Prostate gland (tissue), 2 donors: ENCODE measurements around the gene NRXN3.

Experiments used
- POLR2A ChIP-seq: fragments of 450-650 bp; IDR thresholded peaks from one replicate; pipeline ENCODE4 v1.6.1; 2016; ENCODE audit warnings: antibody characterized with exemption, mild to moderate bottlenecking
- POLR2AphosphoS5 ChIP-seq: sonication (generic); formaldehyde crosslinking; IDR thresholded peaks from one replicate; pipeline ENCODE4 v1.6.1; 2017; ENCODE audit warnings: antibody characterized with exemption
- TF ChIP-seq, protein P1 (sequence below), 4 experiments: fragments of 200-600 bp in 2 of 4; fragments of 450-650 bp in 2 of 4; sonication (generic) in 2 of 4; IDR thresholded peaks; 1 replicate in 3 of 4; 2 replicates in 1 of 4; pipeline ENCODE4 v1.5.1; 2016 to 2019; ENCODE audit warnings: antibody characterized with exemption in 4 of 4, mild to moderate bottlenecking in 2 of 4, moderate library complexity in 2 of 4

DNA sequence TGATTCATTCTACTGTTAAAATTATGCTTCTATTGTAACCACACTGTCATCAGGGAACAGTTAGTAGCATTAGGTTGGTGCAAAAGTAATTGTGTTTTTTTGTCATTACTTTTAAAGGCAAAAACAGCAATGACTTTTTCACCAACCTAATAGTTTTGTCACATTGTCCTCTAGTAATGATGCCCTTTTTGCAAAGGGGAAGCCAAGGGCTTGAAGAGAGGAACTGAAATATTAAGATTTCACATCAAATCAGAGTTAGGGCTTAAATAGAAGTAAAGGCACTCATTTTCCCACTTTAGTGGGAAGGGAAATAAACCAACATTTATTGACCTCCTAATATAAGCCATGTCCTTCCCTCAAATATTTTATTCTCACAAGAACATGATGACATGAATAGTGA is 273.7 kb downstream of the NRXN3 start:
- TF ChIP-seq, protein P1, sequence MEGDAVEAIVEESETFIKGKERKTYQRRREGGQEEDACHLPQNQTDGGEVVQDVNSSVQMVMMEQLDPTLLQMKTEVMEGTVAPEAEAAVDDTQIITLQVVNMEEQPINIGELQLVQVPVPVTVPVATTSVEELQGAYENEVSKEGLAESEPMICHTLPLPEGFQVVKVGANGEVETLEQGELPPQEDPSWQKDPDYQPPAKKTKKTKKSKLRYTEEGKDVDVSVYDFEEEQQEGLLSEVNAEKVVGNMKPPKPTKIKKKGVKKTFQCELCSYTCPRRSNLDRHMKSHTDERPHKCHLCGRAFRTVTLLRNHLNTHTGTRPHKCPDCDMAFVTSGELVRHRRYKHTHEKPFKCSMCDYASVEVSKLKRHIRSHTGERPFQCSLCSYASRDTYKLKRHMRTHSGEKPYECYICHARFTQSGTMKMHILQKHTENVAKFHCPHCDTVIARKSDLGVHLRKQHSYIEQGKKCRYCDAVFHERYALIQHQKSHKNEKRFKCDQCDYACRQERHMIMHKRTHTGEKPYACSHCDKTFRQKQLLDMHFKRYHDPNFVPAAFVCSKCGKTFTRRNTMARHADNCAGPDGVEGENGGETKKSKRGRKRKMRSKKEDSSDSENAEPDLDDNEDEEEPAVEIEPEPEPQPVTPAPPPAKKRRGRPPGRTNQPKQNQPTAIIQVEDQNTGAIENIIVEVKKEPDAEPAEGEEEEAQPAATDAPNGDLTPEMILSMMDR (IDR thresholded peaks at IDR 0.05), result no peak
- no peak for TF ChIP-seq POLR2A
- no peak for TF ChIP-seq POLR2AphosphoS5
